GM12891 (cell line): ENCODE results near the gene DNASE1L2. TPM values are rescaled to one million over a fixed set of nuclear protein-coding genes. Genes with fewer than 3 reads are reported as not detected.

Source experiments
- DNase-seq: peaks from one replicate; pipeline ENCODE4 v3.0.0; 2011; ENCODE audit warnings: low spot score; ENCODE audit not compliant: insufficient read length
- FAIRE-seq: peaks from 2 replicates; lab custom pipeline; 2011; peaks lifted over from hg19 to GRCh38; lab: Jason Lieb, UNC
- PAX5 ChIP-seq: IDR thresholded peaks from 2 replicates; pipeline ENCODE4 v1.6.1; 2011; ENCODE audit warnings: low read length, moderate library complexity, mild to moderate bottlenecking; ENCODE audit not compliant: insufficient read depth, severe bottlenecking
- POLR2A ChIP-seq: IDR thresholded peaks from 2 replicates; pipeline ENCODE4 v1.6.1; 2011; ENCODE audit warnings: low read depth, low read length, control low read depth
- POLR2AphosphoS5 ChIP-seq: IDR thresholded peaks from 2 replicates; pipeline ENCODE4 v1.6.1; 2011; ENCODE audit warnings: low read depth, low read length, control low read depth
- POU2F2 ChIP-seq: IDR thresholded peaks from 2 replicates; pipeline ENCODE4 v1.6.1; 2011; ENCODE audit warnings: low read depth, mild to moderate bottlenecking, control low read depth, low read length, moderate library complexity
- SPI1 ChIP-seq: IDR thresholded peaks from 2 replicates; pipeline ENCODE4 v1.6.1; 2011; ENCODE audit warnings: low read depth, low read length, control low read depth
- TAF1 ChIP-seq: IDR thresholded peaks from 2 replicates; pipeline ENCODE4 v1.6.1; 2011; ENCODE audit warnings: low read depth, low read length, control low read depth
- polyA plus RNA-seq: library from polyadenylated mRNA; unstranded; fragments of >200 nt; gene quantifications from one replicate; pipeline ENCODE4 v1.2.1, GENCODE V29; 2012; ENCODE audit warnings: low read depth, missing spikeins, inconsistent platforms; ENCODE audit not compliant: missing spikeins

The DNASE1L2 gene
- polyA plus RNA-seq = 0.15 TPM

DNA sequence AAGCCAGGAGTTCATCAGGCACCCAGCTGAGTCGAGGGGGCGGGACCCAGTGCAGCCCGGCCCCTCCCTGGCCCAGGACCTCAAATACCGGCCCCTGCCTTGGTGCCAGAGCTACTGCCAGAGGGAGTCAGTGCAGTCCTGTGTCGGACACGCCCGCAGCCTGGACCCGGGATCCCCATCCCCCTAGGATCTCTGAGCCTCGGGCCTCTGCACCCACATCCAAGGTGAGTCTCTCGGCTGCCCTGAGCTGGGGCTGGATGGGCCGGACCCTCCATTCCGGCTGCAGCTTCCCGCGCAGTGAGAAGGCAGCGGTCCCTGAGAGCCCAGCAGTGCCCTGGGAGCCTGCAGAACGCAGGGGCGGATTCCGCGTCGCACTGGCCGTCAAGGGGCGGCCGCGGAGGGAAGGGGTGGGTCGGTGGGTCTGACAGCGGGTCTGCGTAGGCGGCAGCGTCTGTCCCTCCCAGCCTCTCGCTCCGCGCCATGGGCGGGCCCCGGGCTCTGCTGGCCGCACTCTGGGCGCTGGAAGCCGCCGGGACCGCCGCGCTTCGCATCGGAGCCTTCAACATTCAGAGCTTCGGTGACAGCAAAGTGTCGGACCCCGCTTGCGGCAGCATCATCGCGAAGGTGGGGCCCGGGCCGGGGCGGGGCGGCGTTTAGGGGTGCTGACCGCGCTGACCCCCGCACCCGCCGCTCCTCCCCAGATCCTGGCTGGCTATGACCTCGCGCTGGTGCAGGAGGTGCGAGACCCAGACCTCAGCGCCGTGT is at the start of gene DNASE1L2:
DNASE1L2 (plus strand) TSS at position 108 of the 765 bp plus-strand sequence; CDS start at position 481, 373 bp downstream.
- FAIRE-seq (no peak), DNase-seq (peak; percentile 50)
- no peak for TF ChIP-seq TAF1
- TF ChIP-seq PAX5 = no peak
- no peak for TF ChIP-seq SPI1
- TF ChIP-seq POLR2A = no peak
- TF ChIP-seq POU2F2 = no peak
- TF ChIP-seq POLR2AphosphoS5 = no peak; the same call in 1 of the 2 replicates

- FAIRE-seq = no peak
Measured at GRCh38 chr16:2186505-2186904, 49.7 kb upstream of the DNASE1L2 start.

DNA sequence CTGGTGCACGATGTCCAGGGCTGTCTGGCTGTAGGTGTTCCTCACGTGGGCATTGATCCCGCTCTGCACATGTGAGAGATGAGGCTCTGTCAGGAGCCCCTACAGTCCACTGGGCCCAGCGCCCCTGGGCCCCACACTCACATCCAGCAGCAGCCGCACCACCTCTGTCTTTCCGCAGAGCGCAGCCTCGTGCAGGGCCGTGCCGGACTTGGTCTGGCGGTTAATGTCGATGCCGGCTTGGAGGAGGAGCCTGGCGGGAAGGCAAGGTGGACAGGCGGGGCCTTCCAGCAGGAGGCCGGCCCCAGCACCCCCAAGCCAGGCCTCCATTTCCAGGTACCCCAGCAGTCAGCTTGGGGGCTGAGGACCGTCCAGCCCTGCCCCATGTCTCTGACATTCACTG is 49.0 kb upstream of the DNASE1L2 start:
- DNase-seq (no peak), FAIRE-seq (no peak)
- TF ChIP-seq POLR2A = no peak
- TF ChIP-seq POLR2AphosphoS5 = no peak
- no peak for TF ChIP-seq TAF1
- no peak for TF ChIP-seq SPI1
- TF ChIP-seq POU2F2 = no peak
- no peak for TF ChIP-seq PAX5

More at GRCh38 chr16:2186505-2186904, 49.7 kb upstream of the DNASE1L2 start:
- no peak for TF ChIP-seq TAF1
- TF ChIP-seq SPI1 = no peak
- no peak for TF ChIP-seq PAX5
- no peak for TF ChIP-seq POLR2A
- TF ChIP-seq POU2F2 = no peak
- no peak for DNase-seq

DNA sequence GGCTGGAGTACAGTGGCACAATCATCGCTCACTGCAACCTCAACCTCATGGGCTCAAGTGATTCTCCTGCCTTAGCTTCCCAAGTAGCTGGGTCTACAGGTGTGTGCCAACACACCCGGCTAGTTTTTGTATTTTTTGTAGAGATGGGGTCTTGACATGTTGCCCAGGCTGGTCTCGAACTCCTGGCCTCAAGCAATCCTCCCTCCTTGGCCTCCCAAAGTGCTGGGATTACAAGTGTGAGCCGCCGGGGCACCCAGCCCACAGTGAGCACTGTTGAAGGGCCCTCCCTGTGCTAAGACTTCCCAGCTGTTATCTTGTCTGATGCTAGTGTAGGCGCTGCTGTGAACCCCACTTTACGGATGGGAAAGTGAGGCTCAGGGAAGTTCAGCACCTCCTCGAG is 47.8 kb upstream of the DNASE1L2 start:
- no peak for DNase-seq
- FAIRE-seq = no peak
- TF ChIP-seq POLR2AphosphoS5 (no peak), POU2F2 (no peak), PAX5 (no peak), POLR2A (no peak), SPI1 (no peak), TAF1 (no peak)

- DNase-seq (no peak), FAIRE-seq (no peak)
- no peak for TF ChIP-seq POU2F2
- no peak for TF ChIP-seq TAF1
- no peak for TF ChIP-seq POLR2AphosphoS5
- no peak for TF ChIP-seq POLR2A
- TF ChIP-seq SPI1 = no peak
- TF ChIP-seq PAX5 = no peak
Measured at GRCh38 chr16:2189252-2189893, 46.9 kb upstream of the DNASE1L2 start.

DNA sequence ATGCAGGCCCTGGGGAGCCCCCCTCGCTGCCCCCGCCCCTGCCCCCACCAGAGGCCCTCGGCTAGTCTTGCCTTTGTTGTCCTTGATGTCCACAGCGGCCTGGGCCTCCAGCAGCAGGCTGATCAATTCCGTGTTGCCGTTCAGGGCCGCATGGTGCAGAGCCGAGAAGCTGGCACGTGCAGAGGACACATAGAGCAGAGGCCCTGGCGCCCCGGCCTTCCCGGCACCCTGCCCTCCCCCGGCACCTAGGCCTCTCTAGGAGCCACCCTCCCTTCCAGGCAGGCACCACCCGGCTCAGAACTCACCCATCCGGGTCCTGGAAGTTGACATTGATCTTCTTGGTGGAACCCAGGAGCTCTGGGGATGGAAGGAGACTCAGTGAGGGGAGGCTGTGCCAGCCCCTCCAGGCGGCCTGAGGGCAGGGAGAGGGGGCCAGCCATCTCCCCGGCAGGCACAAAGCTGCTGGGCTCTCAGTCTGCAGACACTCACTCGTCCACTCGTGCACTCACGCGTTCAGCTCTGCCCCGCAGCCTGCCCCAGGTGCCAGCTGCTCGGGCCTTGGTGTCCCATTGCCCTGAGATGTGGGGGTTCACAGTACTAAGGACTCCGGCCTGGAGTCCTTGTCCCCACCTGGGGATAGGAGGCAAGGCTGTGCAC is 46.1 kb upstream of the DNASE1L2 start:
- no peak for FAIRE-seq
- no peak for DNase-seq

GRCh38 chr16:2190659-2191445 is 45.4 kb upstream of the DNASE1L2 start:
- DNase-seq (no peak), FAIRE-seq (no peak)
- TF ChIP-seq PAX5 (no peak), POLR2A (no peak), POLR2AphosphoS5 (no peak), SPI1 (no peak), TAF1 (no peak), POU2F2 (no peak)

More for the DNA sequence above, 46.1 kb upstream of the DNASE1L2 start:
- TF ChIP-seq POLR2A = no peak
- no peak for TF ChIP-seq POLR2AphosphoS5
- no peak for TF ChIP-seq SPI1
- TF ChIP-seq TAF1 = no peak
- TF ChIP-seq POU2F2 = no peak
- no peak for TF ChIP-seq PAX5

- DNase-seq (no peak), FAIRE-seq (no peak)
- TF ChIP-seq TAF1 (no peak), POLR2A (no peak), POU2F2 (no peak)
Measured at GRCh38 chr16:2191446-2191706, 44.9 kb upstream of the DNASE1L2 start.
